HCT116 (cell line): ENCODE results near the gene NPPC. TPM values are rescaled to one million over a fixed set of nuclear protein-coding genes. Genes with fewer than 3 reads are reported as not detected.

Experiments used
- ATAC-seq: fragments of 200-7000 bp; cut with Tn5 transposase; 2 replicates; pipeline ENCODE4 v1.9.1; 2020; ENCODE audit warnings: mild to moderate bottlenecking, moderate library complexity
- BruUV-seq: library from RNA; stranded (reverse); fragments of 400-500 nt; replicated peaks from 2 replicates; lab custom pipeline; 2021; lab: Mats Ljungman, UMichigan
- CTCF ChIA-PET: fragments of 300-600 bp; sonication (Branson Sonifier 250); formaldehyde crosslinking; loops from one replicate; lab custom pipeline; 2021; ENCODE audit warnings: antibody characterized with exemption; lab: Charles Lee
- POLR2A ChIA-PET: fragments of 300-600, 350-600 bp; sonication (Branson Sonifier 250); formaldehyde crosslinking; loops from one replicate; lab custom pipeline; 2021; ENCODE audit warnings: antibody characterized with exemption; lab: Charles Lee
- RAD21 ChIA-PET, 2 experiments: fragments of 300-600 bp; sonication (Branson Sonifier 250); formaldehyde crosslinking; loops; one replicate each; lab custom pipeline; 2023; ENCODE audit warnings: low total read pairs in 2 of 2; ENCODE audit not compliant: uncharacterized antibody in 2 of 2, unreplicated experiment in 2 of 2, low non-redundant PET in 1 of 2; lab: Charles Lee
- DNase-seq: peaks from one replicate; pipeline ENCODE4 v3.0.0-alpha.2; 2010; ENCODE audit warnings: low read depth, low spot score
- H2AFZ ChIP-seq: fragments of 200-600 bp; shearing (Covaris generic), sonication (generic); 2 replicates; pipeline ENCODE4 v1.6.1; 2017; ENCODE audit warnings: low read depth, mixed run types, mixed read lengths, antibody characterized with exemption, low read length; ENCODE audit not compliant: poor library complexity, severe bottlenecking
- H3K27ac ChIP-seq: 2 replicates; pipeline ENCODE4 v1.5.1; 2012; ENCODE audit warnings: low read depth, low read length
- H3K27me3 ChIP-seq: fragments of 200-600 bp; sonication (generic); 2 replicates; pipeline ENCODE4 v1.6.1; 2016; ENCODE audit warnings: mixed run types, low read length, mixed read lengths; ENCODE audit not compliant: insufficient read depth
- H3K36me3 ChIP-seq, 2 experiments: fragments of 200-500 bp in 1 of 2; fragments of 200-600 bp in 1 of 2; sonication (Bioruptor generic) in 1 of 2; sonication (generic) in 1 of 2; 2 replicates each; pipeline versions ENCODE4 v1.5.1 to v1.6.1; 2014 to 2016; ENCODE audit warnings: low read length in 2 of 2, inconsistent platforms in 1 of 2, mixed read lengths in 1 of 2, mixed run types in 1 of 2; ENCODE audit not compliant: insufficient read depth in 2 of 2, control insufficient read depth in 1 of 2
- H3K4me1 ChIP-seq, 2 experiments: fragments of 200-600 bp in 1 of 2; sonication (generic) in 1 of 2; 2 replicates each; pipeline versions ENCODE4 v1.5.1 to v1.6.1; 2012 to 2017; ENCODE audit warnings: low read length in 2 of 2, inconsistent platforms in 1 of 2, mild to moderate bottlenecking in 1 of 2, mixed read lengths in 1 of 2, mixed run types in 1 of 2, moderate library complexity in 1 of 2; ENCODE audit not compliant: insufficient read depth in 2 of 2, control insufficient read depth in 1 of 2
- H3K4me2 ChIP-seq: fragments of 200-600 bp; sonication (generic); 2 replicates; pipeline ENCODE4 v1.6.1; 2017; ENCODE audit warnings: mixed run types, low read length, mixed read lengths
- H3K4me3 ChIP-seq, 2 experiments: fragments of 200-600 bp in 1 of 2; sonication (generic) in 1 of 2; replicated peaks in 1 of 2; 2 replicates each; pipeline ENCODE4 v1.5.1; 2011 to 2016; ENCODE audit warnings: low read length in 2 of 2, control low read depth in 1 of 2, low read depth in 1 of 2, mild to moderate bottlenecking in 1 of 2, mixed read lengths in 1 of 2, mixed run types in 1 of 2
- H3K79me2 ChIP-seq: fragments of 200-600 bp; sonication (generic); 2 replicates; pipeline ENCODE4 v1.6.1; 2017; ENCODE audit warnings: mild to moderate bottlenecking, mixed run types, low read length, moderate library complexity, mixed read lengths; ENCODE audit not compliant: insufficient read depth
- H3K9ac ChIP-seq: fragments of 200-600 bp; sonication (generic); 2 replicates; pipeline ENCODE4 v1.6.1; 2016; ENCODE audit warnings: low read length, mixed read lengths
- H3K9me2 ChIP-seq: fragments of 200-600 bp; sonication (generic), shearing (Covaris generic); 2 replicates; pipeline ENCODE4 v1.6.1; 2017; ENCODE audit warnings: mixed run types, mild to moderate bottlenecking, moderate library complexity; ENCODE audit not compliant: insufficient read depth
- H3K9me3 ChIP-seq, 2 experiments: fragments of 200-500 bp in 1 of 2; fragments of 200-600 bp in 1 of 2; sonication (Bioruptor generic) in 1 of 2; sonication (generic) in 1 of 2; 2 replicates each; pipeline ENCODE4 v1.6.1; 2014 to 2017; ENCODE audit warnings: low read length in 2 of 2, mixed read lengths in 2 of 2, inconsistent platforms in 1 of 2, low read depth in 1 of 2, mild to moderate bottlenecking in 1 of 2, mixed run types in 1 of 2, moderate library complexity in 1 of 2; ENCODE audit not compliant: control insufficient read depth in 1 of 2, insufficient read depth in 1 of 2
- H4K20me1 ChIP-seq: fragments of 200-600 bp; sonication (generic), shearing (Covaris generic); 2 replicates; pipeline ENCODE4 v1.6.1; 2017; ENCODE audit warnings: mixed run types, mild to moderate bottlenecking, moderate library complexity; ENCODE audit not compliant: insufficient read depth
- CBX3 ChIP-seq: IDR thresholded peaks from 2 replicates; pipeline ENCODE4 v1.6.1; 2012; ENCODE audit warnings: low read depth
- ELF1 ChIP-seq: IDR thresholded peaks from 2 replicates; pipeline ENCODE4 v1.6.1; 2012; ENCODE audit warnings: low read depth, borderline replicate concordance
- EZH2 ChIP-seq: fragments of 200-600 bp; sonication (generic); IDR thresholded peaks from 2 replicates; pipeline ENCODE4 v1.6.1; 2017; ENCODE audit warnings: antibody characterized with exemption, mixed run types
- EZH2phosphoT487 ChIP-seq: fragments of 200-600 bp; IDR thresholded peaks from 2 replicates; pipeline ENCODE4 v1.6.1; 2018; ENCODE audit warnings: antibody characterized with exemption, borderline replicate concordance
- FOSL1 ChIP-seq: IDR thresholded peaks from 2 replicates; pipeline ENCODE4 v1.6.1; 2012; ENCODE audit warnings: low read depth
- POLR2A ChIP-seq: IDR thresholded peaks from 2 replicates; pipeline ENCODE4 v1.7.0; 2011; ENCODE audit warnings: borderline replicate concordance; ENCODE audit not compliant: insufficient read depth, insufficient read length; ENCODE audit errors: extremely low read depth
- SRF ChIP-seq: IDR thresholded peaks from 2 replicates; pipeline ENCODE4 v1.6.1; 2012; ENCODE audit warnings: low read depth
- TCF7L2 ChIP-seq: IDR thresholded peaks from 2 replicates; pipeline ENCODE4 v1.7.0; 2011; ENCODE audit warnings: borderline replicate concordance, inconsistent platforms; ENCODE audit not compliant: insufficient read depth, insufficient read length; ENCODE audit errors: extremely low read depth
- intact Hi-C: fragments of 100-400 bp; cut with micrococcal nuclease; formaldehyde crosslinking; loops from 2 replicates; pipeline ENCODE4 v1.10.0; 2022
- total RNA-seq: library from RNA; stranded (reverse); gene quantifications from one replicate; pipeline ENCODE4 v1.2.1, GENCODE V29; 2021; ENCODE audit not compliant: unreplicated experiment
- TF ChIP-seq, protein P1 (sequence below): IDR thresholded peaks from 2 replicates; pipeline ENCODE4 v1.6.1; 2012
- TF ChIP-seq, protein P2 (sequence below): IDR thresholded peaks from 2 replicates; pipeline ENCODE4 v1.6.1; 2011; ENCODE audit warnings: mild to moderate bottlenecking, low read length, moderate library complexity; ENCODE audit not compliant: insufficient replicate concordance; ENCODE audit errors: extremely low read depth

Gene NPPC
- total RNA-seq, 1 experiment from 2014 or later = 0.52 TPM

GRCh38 chr2:231920366-231920765 lies 5.8 kb downstream of the NPPC start:
- TF ChIP-seq, protein P1, sequence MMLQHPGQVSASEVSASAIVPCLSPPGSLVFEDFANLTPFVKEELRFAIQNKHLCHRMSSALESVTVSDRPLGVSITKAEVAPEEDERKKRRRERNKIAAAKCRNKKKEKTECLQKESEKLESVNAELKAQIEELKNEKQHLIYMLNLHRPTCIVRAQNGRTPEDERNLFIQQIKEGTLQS = no peak
- TF ChIP-seq, protein P2, sequence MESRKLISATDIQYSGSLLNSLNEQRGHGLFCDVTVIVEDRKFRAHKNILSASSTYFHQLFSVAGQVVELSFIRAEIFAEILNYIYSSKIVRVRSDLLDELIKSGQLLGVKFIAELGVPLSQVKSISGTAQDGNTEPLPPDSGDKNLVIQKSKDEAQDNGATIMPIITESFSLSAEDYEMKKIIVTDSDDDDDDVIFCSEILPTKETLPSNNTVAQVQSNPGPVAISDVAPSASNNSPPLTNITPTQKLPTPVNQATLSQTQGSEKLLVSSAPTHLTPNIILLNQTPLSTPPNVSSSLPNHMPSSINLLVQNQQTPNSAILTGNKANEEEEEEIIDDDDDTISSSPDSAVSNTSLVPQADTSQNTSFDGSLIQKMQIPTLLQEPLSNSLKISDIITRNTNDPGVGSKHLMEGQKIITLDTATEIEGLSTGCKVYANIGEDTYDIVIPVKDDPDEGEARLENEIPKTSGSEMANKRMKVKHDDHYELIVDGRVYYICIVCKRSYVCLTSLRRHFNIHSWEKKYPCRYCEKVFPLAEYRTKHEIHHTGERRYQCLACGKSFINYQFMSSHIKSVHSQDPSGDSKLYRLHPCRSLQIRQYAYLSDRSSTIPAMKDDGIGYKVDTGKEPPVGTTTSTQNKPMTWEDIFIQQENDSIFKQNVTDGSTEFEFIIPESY = no peak
- TF ChIP-seq SRF (no peak), ELF1 (no peak), EZH2phosphoT487 (no peak), POLR2A (no peak), CBX3 (no peak), TCF7L2 (no peak), FOSL1 (no peak), EZH2 (no peak)
- Histone ChIP-seq H3K36me3 (no peaks in the 10 kb centered on the region), H3K79me2 (no peaks in the 10 kb centered on the region), H3K4me2 (no peak overlapping the region), H2AFZ (no peak overlapping the region), H3K27ac (no peak overlapping the region), H3K9me2 (no peaks in the 10 kb centered on the region), H3K27me3 (no peaks in the 10 kb centered on the region), H3K9me3 (no peaks in the 10 kb centered on the region), H3K9ac (no peak overlapping the region), H3K4me3 (no peak overlapping the region), H3K4me1 (peaks cover 4 to 11% of the 10 kb centered on the region in 2 experiments), H4K20me1 (no peaks in the 10 kb centered on the region)
- ATAC-seq (no peak), DNase-seq (no peak)
- intact Hi-C loops = no loop called here
- ChIA-PET POLR2A (no interaction called here), RAD21 (no interaction called here), CTCF (no interaction called here)
- BruUV-seq = no TSS peak
